ES-I3 (cell line): ENCODE data around the gene SH3TC2.

ENCODE experiments used
- H3K36me3 ChIP-seq: 2 replicates; pipeline ENCODE4 v1.6.1; 2013; ENCODE audit warnings: mild to moderate bottlenecking, low read length, control low read depth, moderate library complexity; ENCODE audit not compliant: insufficient read depth
- H3K4me1 ChIP-seq: 2 replicates; pipeline ENCODE4 v1.6.1; 2013; ENCODE audit warnings: mild to moderate bottlenecking, control low read depth, low read length; ENCODE audit not compliant: insufficient read depth
- H3K9ac ChIP-seq: 2 replicates; pipeline ENCODE4 v1.6.1; 2013; ENCODE audit warnings: low read depth, mild to moderate bottlenecking, low read length, moderate library complexity
- H3K9me3 ChIP-seq: 2 replicates; pipeline ENCODE4 v1.6.1; 2013; ENCODE audit warnings: mild to moderate bottlenecking, low read length, moderate library complexity; ENCODE audit not compliant: control insufficient read depth, insufficient read depth

Gene SH3TC2

GRCh38 chr5:148970876-148971275 lies 92.0 kb downstream of the SH3TC2 start:
- Histone ChIP-seq H3K4me1 (peaks cover 16% of the 10 kb centered on the region), H3K9me3 (no peaks in the 10 kb centered on the region), H3K36me3 (no peaks in the 10 kb centered on the region), H3K9ac (no peak overlapping the region)

GRCh38 chr5:148970228-148970627 lies 92.6 kb downstream of the SH3TC2 start:
- Histone ChIP-seq H3K9ac (no peak overlapping the region), H3K9me3 (no peaks in the 10 kb centered on the region), H3K36me3 (no peaks in the 10 kb centered on the region), H3K4me1 (peaks cover 16% of the 10 kb centered on the region)

GRCh38 chr5:148969291-148969690 lies 93.6 kb downstream of the SH3TC2 start:
- Histone ChIP-seq H3K9ac (no peak overlapping the region), H3K9me3 (no peaks in the 10 kb centered on the region), H3K36me3 (no peaks in the 10 kb centered on the region), H3K4me1 (peaks cover 16% of the 10 kb centered on the region)

- peaks cover 14% of the 10 kb centered on the region for H3K4me1 ChIP-seq
- no peak overlapping the region for H3K9ac ChIP-seq
- H3K9me3 ChIP-seq: no peaks in the 10 kb centered on the region
- no peaks in the 10 kb centered on the region for H3K36me3 ChIP-seq
These were observed 94.6 kb downstream of the SH3TC2 start for GRCh38 chr5:148968311-148968710.

- no peaks in the 10 kb centered on the region for H3K36me3 ChIP-seq
- H3K9ac ChIP-seq: no peak overlapping the region
- peaks cover 9% of the 10 kb centered on the region for H3K4me1 ChIP-seq
- no peaks in the 10 kb centered on the region for H3K9me3 ChIP-seq
These were observed 95.1 kb downstream of the SH3TC2 start for GRCh38 chr5:148967783-148968182.

- Histone ChIP-seq H3K9me3 (no peaks in the 10 kb centered on the region), H3K4me1 (peaks cover 6% of the 10 kb centered on the region; the same call in 1 of the 2 replicates), H3K9ac (no peak overlapping the region), H3K36me3 (no peaks in the 10 kb centered on the region)
These were observed 95.9 kb downstream of the SH3TC2 start for GRCh38 chr5:148966938-148967337.

- no peaks in the 10 kb centered on the region for H3K9me3 ChIP-seq
- no peaks in the 10 kb centered on the region for H3K36me3 ChIP-seq
- H3K4me1 ChIP-seq: peaks cover 6% of the 10 kb centered on the region; the same call in 1 of the 2 replicates
- H3K9ac ChIP-seq: no peak overlapping the region
These were observed 96.5 kb downstream of the SH3TC2 start for GRCh38 chr5:148966348-148966747.

- Histone ChIP-seq H3K4me1 (peaks cover 6% of the 10 kb centered on the region; the same call in 1 of the 2 replicates), H3K9me3 (no peaks in the 10 kb centered on the region), H3K9ac (no peak overlapping the region), H3K36me3 (no peaks in the 10 kb centered on the region)
These were observed 97.2 kb downstream of the SH3TC2 start for GRCh38 chr5:148965511-148966265.

- H3K36me3 ChIP-seq: no peaks in the 10 kb centered on the region
- no peaks in the 10 kb centered on the region for H3K9me3 ChIP-seq
- no peaks in the 10 kb centered on the region for H3K4me1 ChIP-seq
- H3K9ac ChIP-seq: no peak overlapping the region
These were observed 99.2 kb downstream of the SH3TC2 start for GRCh38 chr5:148963664-148964063.

GRCh38 chr5:148962761-148963324 lies 100.0 kb downstream of the SH3TC2 start:
- Histone ChIP-seq H3K9me3 (no peaks in the 10 kb centered on the region), H3K9ac (no peak overlapping the region), H3K36me3 (no peaks in the 10 kb centered on the region), H3K4me1 (no peaks in the 10 kb centered on the region)

- peaks cover 3% of the 10 kb centered on the region; the same call in 1 of the 2 replicates for H3K4me1 ChIP-seq
- H3K36me3 ChIP-seq: no peaks in the 10 kb centered on the region
- no peaks in the 10 kb centered on the region for H3K9me3 ChIP-seq
- H3K9ac ChIP-seq: no peak overlapping the region
These were observed 100.7 kb downstream of the SH3TC2 start for GRCh38 chr5:148962200-148962550.

GRCh38 chr5:148961261-148962199 lies 101.3 kb downstream of the SH3TC2 start:
- Histone ChIP-seq H3K36me3 (no peaks in the 10 kb centered on the region), H3K4me1 (peaks cover 8% of the 10 kb centered on the region), H3K9me3 (no peaks in the 10 kb centered on the region), H3K9ac (no peak overlapping the region)

- H3K9me3 ChIP-seq: no peaks in the 10 kb centered on the region
- no peaks in the 10 kb centered on the region for H3K36me3 ChIP-seq
- H3K9ac ChIP-seq: no peak overlapping the region
- peaks cover 12% of the 10 kb centered on the region for H3K4me1 ChIP-seq
These were observed 102.6 kb downstream of the SH3TC2 start for GRCh38 chr5:148960070-148960769.

GRCh38 chr5:148957591-148958202 lies 105.2 kb downstream of the SH3TC2 start:
- no peaks in the 10 kb centered on the region for H3K9me3 ChIP-seq
- no peak overlapping the region for H3K9ac ChIP-seq
- no peaks in the 10 kb centered on the region for H3K36me3 ChIP-seq
- H3K4me1 ChIP-seq: peaks cover 12% of the 10 kb centered on the region
